Cardiac septum (tissue), 1 donor: Measurements from ENCODE around the gene PPRC1. TPM values are rescaled to one million over a fixed set of nuclear protein-coding genes. Genes with fewer than 3 reads are reported as not detected.
A peak's percentile ranks its signal among the peaks of the same experiment; 100 is the strongest.

Experiments used
- DNase-seq: peaks from one replicate; pipeline ENCODE4 v3.0.0-alpha.2; 2020; ENCODE audit warnings: low spot score
- intact Hi-C: fragments of 100-400 bp; cut with DNase I; formaldehyde crosslinking; loops from one replicate; pipeline ENCODE4 v1.14.0; 2022
- total RNA-seq: library from RNA; stranded (reverse); fragmentation: NEBNext Ultra II Directional; extraction: Animal tissue kit (Norgen Biotek cat#: 25700); gene quantifications from one replicate; pipeline ENCODE4 v1.2.1, GENCODE V29; 2021
- donor health status: DM: no; HTN: no; CAD: no.

PPRC1 gene
- total RNA-seq, 1 donor from 2014 or later = 23.8 TPM

GRCh38 chr10:102117391-102118159, 15.3 kb upstream of the PPRC1 start:
- DNase-seq = peak; percentile 90
- intact Hi-C loops = no loop called here

- DNase-seq = no peak
- intact Hi-C loops = no loop called here
Observed at GRCh38 chr10:102118867-102119266, 14.0 kb upstream of the PPRC1 start.

- DNase-seq = peak; percentile 84
- intact Hi-C loops = no loop called here
Observed at GRCh38 chr10:102119417-102120141, 13.3 kb upstream of the PPRC1 start.

GRCh38 chr10:102120142-102120990, 12.5 kb upstream of the PPRC1 start, which contains the start of gene LDB1:
Gene LDB1, minus strand, starts transcription at chr10:102120368. Its CDS starts 258 bp downstream, at chr10:102120110.
- DNase-seq = peak; percentile 93
- intact Hi-C loops = no loop called here

DNA sequence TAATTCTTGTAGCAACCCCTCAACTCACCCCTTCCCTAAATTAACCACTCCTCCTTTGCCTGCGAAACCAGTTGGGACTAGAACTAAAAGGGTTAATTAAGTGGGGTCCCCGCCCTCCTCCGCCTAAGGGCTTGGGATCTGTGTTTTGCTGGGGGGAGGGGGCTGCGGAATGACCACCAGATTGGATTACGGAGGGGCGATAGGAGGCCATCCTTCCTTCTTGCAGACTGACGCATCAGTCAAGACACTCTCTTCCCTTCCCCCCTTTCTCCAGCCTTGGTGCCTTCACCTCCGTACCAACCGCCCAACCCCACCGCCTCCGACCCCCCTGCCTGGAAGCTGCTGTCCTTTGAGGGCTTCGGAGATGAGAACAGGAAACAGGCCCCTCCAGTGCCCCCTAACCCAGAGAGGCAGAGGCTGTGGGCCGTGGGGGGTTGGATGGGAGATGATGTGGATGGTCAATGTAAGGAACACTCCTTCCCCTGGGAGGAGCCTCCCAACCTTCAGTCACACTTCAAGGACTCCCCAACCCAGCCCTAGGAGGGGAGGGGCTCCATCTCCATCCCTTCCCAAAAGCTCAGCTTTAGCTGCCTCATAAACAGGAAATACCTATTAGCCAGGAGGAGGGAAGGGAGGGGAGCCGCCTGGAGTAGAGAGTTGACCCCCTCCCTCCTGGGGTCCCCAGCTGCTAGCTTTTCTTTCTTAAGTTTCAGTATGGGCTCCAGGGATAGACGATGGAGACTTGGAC, 11.7 kb upstream of the PPRC1 start:
- no peak for DNase-seq
- intact Hi-C loops = no loop called here

DNA sequence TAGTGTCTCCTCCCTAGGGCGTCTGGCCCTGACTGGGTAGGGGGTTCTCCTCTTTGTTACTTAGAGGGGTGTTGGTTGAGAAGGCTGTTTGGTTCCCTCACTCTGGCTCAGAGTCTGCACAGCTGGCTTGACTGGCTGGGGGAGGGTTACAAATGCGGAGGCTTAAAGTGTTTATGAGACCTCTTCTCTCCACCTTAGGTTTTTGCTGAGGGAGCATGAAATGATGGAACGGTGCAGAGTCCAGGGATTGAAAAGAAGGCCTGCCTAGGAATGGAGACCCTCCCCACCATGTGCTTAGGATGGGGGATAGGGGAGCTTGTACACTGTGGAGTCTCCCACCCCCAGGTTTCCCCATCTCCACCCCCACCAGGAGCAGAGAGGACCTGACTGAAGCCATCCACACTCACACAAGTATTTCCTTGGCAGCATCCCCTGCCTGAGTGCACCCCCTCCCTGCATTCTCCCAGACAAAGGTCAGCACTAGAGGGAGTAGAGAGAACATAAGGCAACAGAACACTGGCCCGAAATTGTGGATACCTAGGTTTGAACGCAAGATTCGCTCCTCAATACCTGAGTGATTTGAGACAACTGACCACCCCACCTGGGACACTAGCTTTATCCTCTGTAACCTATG, 11.0 kb upstream of the PPRC1 start:
- no peak for DNase-seq
- intact Hi-C loops = no loop called here

DNA sequence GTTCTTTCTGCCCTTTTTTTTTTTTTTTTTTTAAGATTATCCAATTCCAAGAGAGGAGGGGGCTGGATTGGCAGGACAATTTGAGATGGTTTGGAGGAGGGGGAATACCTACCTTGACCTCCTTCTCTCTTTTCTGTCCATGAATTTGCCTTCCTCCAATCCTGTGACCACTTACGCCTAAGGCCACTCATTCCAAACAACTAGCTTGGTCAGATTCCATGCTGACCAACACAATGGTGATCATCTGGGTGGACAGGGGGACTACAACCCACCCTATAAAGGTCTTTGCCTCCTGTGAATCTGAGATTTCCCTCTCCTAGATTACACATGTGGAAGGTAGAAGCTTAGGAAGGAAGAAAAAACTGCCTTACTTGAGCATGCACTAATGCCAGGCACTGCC, 10.4 kb upstream of the PPRC1 start:
- no peak for DNase-seq
- intact Hi-C loops = no loop called here

GRCh38 chr10:102123223-102123622, 9.6 kb upstream of the PPRC1 start:
- no peak for DNase-seq

GRCh38 chr10:102131286-102132170, 1.3 kb upstream of the PPRC1 start:
- no peak for DNase-seq
- intact Hi-C loops = loop anchor here (5.0 kb wide), 1 partner anchor 64 kb away; the partner anchor contains the start of gene HPS6

More at GRCh38 chr10:102123223-102123622, 9.6 kb upstream of the PPRC1 start:
- intact Hi-C loops = no loop called here

DNA sequence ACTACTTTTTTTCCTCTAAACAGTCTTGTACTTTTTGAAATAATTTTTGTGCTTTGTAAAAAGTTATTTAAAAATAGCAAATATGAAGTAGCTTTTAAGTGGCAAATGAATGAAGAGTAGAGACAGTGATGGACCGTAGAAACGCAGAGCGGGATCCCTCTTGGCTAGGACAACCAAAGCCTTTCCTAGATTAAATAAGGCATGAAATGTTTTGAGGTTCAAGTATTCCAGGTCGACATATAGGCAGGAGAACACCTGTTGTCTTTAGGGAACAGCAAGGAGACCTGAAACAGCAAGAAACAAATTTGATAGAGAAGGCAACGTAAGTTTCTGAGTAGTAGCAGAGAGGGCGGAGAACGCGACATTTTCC, 662 bp upstream of the PPRC1 start:
- intact Hi-C loops = loop anchor here (5.0 kb wide), 1 partner anchor 65 kb away; the partner anchor contains the start of gene HPS6
- DNase-seq = no peak

- intact Hi-C loops = loop anchor here (1.0 to 5.0 kb wide), 2 partner anchors 18 to 66 kb away; partner anchors contain the start of gene HPS6
- DNase-seq = peak; percentile 91
Observed at GRCh38 chr10:102133373-102134195, 744 bp downstream of the PPRC1 start.

GRCh38 chr10:102134416-102134815, 1.6 kb downstream of the PPRC1 start:
- intact Hi-C loops = loop anchor here (5.0 kb wide), 1 partner anchor 67 kb away; the partner anchor contains the start of gene HPS6

DNA sequence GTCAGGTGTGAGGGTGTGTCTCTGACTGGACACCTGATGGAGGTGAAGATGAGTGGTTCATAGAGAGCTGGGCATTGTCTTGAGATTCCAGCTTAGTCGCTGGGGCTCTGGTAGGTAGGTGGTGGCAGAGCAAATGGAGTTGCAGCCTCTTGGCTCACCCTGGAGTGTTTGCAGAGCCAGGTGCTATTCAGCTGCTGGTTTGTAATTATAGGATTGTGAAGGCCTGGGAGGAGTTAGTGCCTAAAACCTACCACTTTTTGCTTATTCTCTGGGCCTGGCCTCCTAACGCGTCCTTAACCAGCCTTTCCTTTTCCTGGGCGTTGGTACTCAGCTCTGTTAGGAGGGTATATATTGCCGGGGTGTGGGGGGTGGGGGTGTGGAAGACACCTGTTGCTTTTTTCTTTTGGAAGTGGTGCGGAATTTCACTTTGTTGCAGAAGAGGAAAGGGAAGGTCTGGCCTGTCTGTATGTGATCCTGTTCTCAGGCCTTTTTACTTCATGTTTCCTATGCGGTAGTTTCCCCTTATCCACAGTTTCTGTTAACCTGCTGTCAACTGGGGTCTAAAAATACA, 3.2 kb downstream of the PPRC1 start:
- no peak for DNase-seq
- intact Hi-C loops = no loop called here

More at GRCh38 chr10:102134416-102134815, 1.6 kb downstream of the PPRC1 start:
- DNase-seq = no peak

DNA sequence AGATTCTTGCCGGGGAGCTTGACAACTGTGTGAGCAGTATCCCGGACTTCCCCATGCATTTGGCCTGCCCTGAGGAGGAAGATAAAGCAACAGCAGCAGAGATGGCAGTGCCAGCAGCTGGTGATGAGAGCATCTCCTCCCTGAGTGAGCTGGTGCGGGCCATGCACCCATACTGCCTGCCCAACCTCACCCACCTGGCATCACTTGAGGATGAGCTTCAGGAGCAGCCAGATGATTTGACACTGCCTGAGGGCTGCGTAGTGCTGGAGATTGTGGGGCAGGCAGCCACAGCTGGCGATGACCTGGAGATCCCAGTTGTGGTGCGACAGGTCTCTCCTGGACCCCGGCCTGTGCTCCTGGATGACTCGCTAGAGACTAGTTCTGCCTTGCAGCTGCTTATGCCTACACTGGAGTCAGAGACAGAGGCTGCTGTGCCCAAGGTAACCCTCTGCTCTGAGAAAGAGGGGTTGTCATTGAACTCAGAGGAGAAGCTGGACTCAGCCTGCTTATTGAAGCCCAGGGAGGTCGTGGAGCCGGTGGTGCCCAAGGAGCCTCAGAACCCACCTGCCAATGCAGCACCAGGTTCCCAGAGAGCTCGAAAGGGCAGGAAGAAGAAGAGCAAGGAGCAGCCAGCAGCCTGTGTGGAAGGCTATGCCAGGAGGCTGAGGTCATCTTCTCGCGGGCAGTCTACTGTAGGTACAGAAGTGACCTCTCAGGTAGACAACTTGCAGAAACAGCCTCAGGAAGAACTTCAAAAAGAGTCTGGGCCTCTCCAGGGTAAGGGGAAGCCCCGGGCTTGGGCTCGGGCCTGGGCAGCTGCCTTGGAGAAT, 6.7 kb downstream of the PPRC1 start:
- DNase-seq = no peak
- intact Hi-C loops = no loop called here

DNA sequence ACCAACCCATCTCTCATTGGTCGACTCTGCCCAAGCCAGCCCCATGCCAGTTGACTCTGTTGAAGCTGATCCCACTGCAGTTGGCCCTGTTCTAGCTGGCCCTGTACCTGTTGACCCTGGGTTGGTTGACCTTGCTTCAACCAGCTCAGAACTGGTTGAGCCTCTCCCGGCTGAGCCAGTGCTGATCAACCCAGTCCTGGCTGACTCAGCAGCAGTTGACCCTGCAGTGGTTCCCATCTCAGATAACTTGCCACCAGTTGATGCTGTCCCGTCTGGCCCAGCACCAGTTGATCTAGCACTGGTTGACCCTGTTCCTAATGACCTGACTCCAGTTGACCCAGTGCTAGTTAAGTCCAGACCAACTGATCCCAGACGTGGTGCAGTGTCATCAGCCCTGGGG, 7.4 kb downstream of the PPRC1 start:
- no peak for DNase-seq
- intact Hi-C loops = no loop called here
